AG10803 (cell line): Measurements from ENCODE around the gene GCA.

Source experiments
- DNase-seq: peaks from one replicate; pipeline ENCODE4 v3.0.0; 2010; ENCODE audit warnings: low read depth
- H3K4me3 ChIP-seq: 2 replicates; pipeline ENCODE4 v1.5.1; 2011; ENCODE audit warnings: mild to moderate bottlenecking, low read length, control low read depth
- TF ChIP-seq, protein P1 (sequence below): conservative IDR thresholded peaks from 2 replicates; pipeline ENCODE4 v1.5.1; 2011; ENCODE audit warnings: mild to moderate bottlenecking, low read length, control low read depth, inconsistent platforms

GCA gene

DNA sequence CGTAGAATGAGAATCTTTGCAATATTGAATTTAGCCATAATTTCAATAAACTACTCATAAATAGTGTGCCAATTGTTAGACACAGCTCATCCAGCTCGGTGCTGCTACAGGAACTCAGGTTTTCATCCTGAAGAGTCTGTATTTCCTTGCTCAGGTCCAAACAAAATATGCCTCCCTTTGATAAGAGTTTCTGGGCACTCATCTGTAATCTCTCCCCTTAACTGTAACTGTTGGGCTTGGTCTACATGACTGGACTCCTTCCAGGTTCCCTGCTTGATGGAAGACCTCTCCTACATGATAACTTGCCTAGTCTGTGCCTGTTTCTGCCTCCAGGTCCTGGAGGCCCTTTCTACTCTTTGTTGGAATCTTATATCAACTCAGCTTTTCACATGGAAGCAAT is 57.9 kb downstream of the GCA start:
- no peak for DNase-seq
- no peak overlapping the region for H3K4me3 ChIP-seq
- TF ChIP-seq, protein P1, sequence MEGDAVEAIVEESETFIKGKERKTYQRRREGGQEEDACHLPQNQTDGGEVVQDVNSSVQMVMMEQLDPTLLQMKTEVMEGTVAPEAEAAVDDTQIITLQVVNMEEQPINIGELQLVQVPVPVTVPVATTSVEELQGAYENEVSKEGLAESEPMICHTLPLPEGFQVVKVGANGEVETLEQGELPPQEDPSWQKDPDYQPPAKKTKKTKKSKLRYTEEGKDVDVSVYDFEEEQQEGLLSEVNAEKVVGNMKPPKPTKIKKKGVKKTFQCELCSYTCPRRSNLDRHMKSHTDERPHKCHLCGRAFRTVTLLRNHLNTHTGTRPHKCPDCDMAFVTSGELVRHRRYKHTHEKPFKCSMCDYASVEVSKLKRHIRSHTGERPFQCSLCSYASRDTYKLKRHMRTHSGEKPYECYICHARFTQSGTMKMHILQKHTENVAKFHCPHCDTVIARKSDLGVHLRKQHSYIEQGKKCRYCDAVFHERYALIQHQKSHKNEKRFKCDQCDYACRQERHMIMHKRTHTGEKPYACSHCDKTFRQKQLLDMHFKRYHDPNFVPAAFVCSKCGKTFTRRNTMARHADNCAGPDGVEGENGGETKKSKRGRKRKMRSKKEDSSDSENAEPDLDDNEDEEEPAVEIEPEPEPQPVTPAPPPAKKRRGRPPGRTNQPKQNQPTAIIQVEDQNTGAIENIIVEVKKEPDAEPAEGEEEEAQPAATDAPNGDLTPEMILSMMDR = no peak

DNA sequence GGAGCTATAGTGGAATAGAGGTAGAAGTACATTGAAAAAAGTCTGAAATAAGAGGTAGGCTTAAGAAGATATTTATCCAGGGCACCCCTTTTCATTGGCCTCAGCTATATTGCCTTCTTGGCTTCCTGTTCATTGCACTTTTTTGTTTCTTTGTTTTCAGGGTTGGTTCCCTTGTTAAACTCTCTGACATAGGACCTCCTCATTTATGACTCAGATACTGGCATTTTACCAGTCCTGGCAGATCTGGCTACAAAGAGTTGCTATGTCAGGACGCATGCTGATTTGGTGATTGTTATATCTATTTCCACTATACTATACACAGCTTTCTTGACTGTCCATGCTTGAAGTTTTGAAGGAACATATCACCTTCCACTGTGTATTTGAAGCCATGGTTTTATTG is 60.0 kb downstream of the GCA start:
- DNase-seq = peak; percentile 35
- TF ChIP-seq, protein P1 = no peak
- H3K4me3 ChIP-seq = no peak overlapping the region
